ENCODE measurements around the gene FBXL7.

DNA sequence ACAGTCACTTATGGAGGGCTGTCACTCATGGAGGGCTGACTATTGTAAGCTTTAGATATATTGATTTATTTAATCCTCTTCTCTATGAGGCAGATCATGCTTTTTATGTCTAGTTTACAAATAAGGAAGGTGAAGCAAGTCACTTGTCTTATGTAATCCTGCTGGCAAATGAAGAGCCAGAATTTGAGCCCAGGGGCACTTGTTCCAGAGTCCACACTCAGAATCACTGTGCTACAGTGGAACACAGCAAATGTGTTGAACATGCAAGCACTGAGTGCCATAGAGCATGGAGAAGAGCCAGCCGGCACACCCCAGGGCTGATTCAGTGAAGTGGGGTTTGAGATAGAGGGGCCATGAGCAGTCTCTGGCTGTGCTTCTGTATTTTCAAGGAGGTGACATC is 353.0 kb downstream of the FBXL7 start:
- TF ChIP-seq, protein P1, sequence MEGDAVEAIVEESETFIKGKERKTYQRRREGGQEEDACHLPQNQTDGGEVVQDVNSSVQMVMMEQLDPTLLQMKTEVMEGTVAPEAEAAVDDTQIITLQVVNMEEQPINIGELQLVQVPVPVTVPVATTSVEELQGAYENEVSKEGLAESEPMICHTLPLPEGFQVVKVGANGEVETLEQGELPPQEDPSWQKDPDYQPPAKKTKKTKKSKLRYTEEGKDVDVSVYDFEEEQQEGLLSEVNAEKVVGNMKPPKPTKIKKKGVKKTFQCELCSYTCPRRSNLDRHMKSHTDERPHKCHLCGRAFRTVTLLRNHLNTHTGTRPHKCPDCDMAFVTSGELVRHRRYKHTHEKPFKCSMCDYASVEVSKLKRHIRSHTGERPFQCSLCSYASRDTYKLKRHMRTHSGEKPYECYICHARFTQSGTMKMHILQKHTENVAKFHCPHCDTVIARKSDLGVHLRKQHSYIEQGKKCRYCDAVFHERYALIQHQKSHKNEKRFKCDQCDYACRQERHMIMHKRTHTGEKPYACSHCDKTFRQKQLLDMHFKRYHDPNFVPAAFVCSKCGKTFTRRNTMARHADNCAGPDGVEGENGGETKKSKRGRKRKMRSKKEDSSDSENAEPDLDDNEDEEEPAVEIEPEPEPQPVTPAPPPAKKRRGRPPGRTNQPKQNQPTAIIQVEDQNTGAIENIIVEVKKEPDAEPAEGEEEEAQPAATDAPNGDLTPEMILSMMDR (conservative IDR thresholded peaks at IDR 0.05 in 1 of 2, IDR thresholded peaks at IDR 0.05 in 1 of 2; ENCODE audit: low read depth in 1 of 2, low read length in 2 of 2), result no peak
- no peak for TF ChIP-seq EZH2 (IDR thresholded peaks at IDR 0.05; ENCODE audit: low read length, missing control alignments)

All from fibroblast of lung (primary cell).